PC-3 (cell line): Measurements from ENCODE around the gene DPH7.

Experiments
- CTCF ChIP-seq: fragments of 300-600 bp; sonication (generic); conservative IDR thresholded peaks from 2 replicates; pipeline ENCODE4 v1.5.1; 2017; ENCODE audit warnings: antibody characterized with exemption, low read depth, mild to moderate bottlenecking, low read length
- EZH2 ChIP-seq: fragments of 300-600 bp; sonication (generic); IDR thresholded peaks from one replicate; pipeline ENCODE4 v1.6.1; 2017; ENCODE audit warnings: antibody characterized with exemption, mild to moderate bottlenecking, low read length; ENCODE audit not compliant: unreplicated experiment
- EZH2phosphoT487 ChIP-seq: fragments of 300-600 bp; sonication (generic); IDR thresholded peaks from 2 replicates; pipeline ENCODE4 v1.6.1; 2018; ENCODE audit warnings: mild to moderate bottlenecking, antibody characterized with exemption, low read length, borderline replicate concordance

GRCh38 chr9:137615387-137615871, 36.7 kb upstream of the DPH7 start:
- TF ChIP-seq CTCF = no peak
- no peak for TF ChIP-seq EZH2
- no peak for TF ChIP-seq EZH2phosphoT487
